Inflammatory macrophage (primary cell): ENCODE data around the gene PARD3B.
A peak's percentile ranks its signal among the peaks of the same experiment; 100 is the strongest.
"Not testable (repeated sequence)": the region's sequence is repeated elsewhere in the genome, so short reads cannot be mapped to it uniquely, and the experiment has no call there.

Source experiments
- DNase-seq, 2 donors: peaks; one replicate each; pipeline ENCODE4 v3.0.0-alpha.2; 2020 to 2022

The PARD3B gene

GRCh38 chr2:205481861-205482260, 936.6 kb downstream of the PARD3B start:
- DNase-seq, result no peak

GRCh38 chr2:205482399-205483081, 937.3 kb downstream of the PARD3B start:
- no peak for DNase-seq

- no peak for DNase-seq
These were observed 937.8 kb downstream of the PARD3B start for GRCh38 chr2:205483095-205483494.

- DNase-seq, result no peak
These were observed 938.9 kb downstream of the PARD3B start for GRCh38 chr2:205484215-205484614.

- DNase-seq, result no peak
These were observed 939.5 kb downstream of the PARD3B start for GRCh38 chr2:205484764-205485163.

GRCh38 chr2:205493528-205493927, 948.3 kb downstream of the PARD3B start:
- DNase-seq, result not testable (repeated sequence)

GRCh38 chr2:205494537-205495235, 949.4 kb downstream of the PARD3B start:
- DNase-seq, result no peak

GRCh38 chr2:205495819-205496218, 950.5 kb downstream of the PARD3B start:
- no peak for DNase-seq

GRCh38 chr2:205496370-205496769, 951.1 kb downstream of the PARD3B start:
- no peak for DNase-seq

- DNase-seq, result no peak
These were observed 951.5 kb downstream of the PARD3B start for GRCh38 chr2:205496772-205497171.

- no peak for DNase-seq
These were observed 953.7 kb downstream of the PARD3B start for GRCh38 chr2:205499006-205499405.

- DNase-seq, result peak; percentile 10 to 35
These were observed 954.8 kb downstream of the PARD3B start for GRCh38 chr2:205500065-205500464.

GRCh38 chr2:205500951-205501350, 955.7 kb downstream of the PARD3B start:
- DNase-seq, result no peak

- DNase-seq, result no peak
These were observed 956.6 kb downstream of the PARD3B start for GRCh38 chr2:205501826-205502225.

GRCh38 chr2:205505371-205505770, 960.1 kb downstream of the PARD3B start:
- DNase-seq, result no peak

- DNase-seq, result no peak
These were observed 964.4 kb downstream of the PARD3B start for GRCh38 chr2:205509655-205510054.

- DNase-seq, result no peak
These were observed 965.1 kb downstream of the PARD3B start for GRCh38 chr2:205510345-205510744.

- DNase-seq, result no peak
These were observed 965.9 kb downstream of the PARD3B start for GRCh38 chr2:205511221-205511620.

- DNase-seq, result no peak
These were observed 966.4 kb downstream of the PARD3B start for GRCh38 chr2:205511641-205512040.

- DNase-seq, result no peak
These were observed 975.0 kb downstream of the PARD3B start for GRCh38 chr2:205520311-205520710.

GRCh38 chr2:205524656-205525055, 979.4 kb downstream of the PARD3B start:
- DNase-seq, result no peak

- DNase-seq, result no peak
These were observed 982.5 kb downstream of the PARD3B start for GRCh38 chr2:205527801-205528200.

- DNase-seq, result no peak
These were observed 985.8 kb downstream of the PARD3B start for GRCh38 chr2:205531072-205531471.

- DNase-seq, result no peak
These were observed 986.3 kb downstream of the PARD3B start for GRCh38 chr2:205531489-205532148.
